SIG-M5 (cell line): ENCODE data around the gene PEX1.
A peak's percentile ranks its signal among the peaks of the same experiment; 100 is the strongest.
"Not testable (repeated sequence)": the region's sequence is repeated elsewhere in the genome, so short reads cannot be mapped to it uniquely, and the experiment has no call there.

Experiments
- DNase-seq: peaks from one replicate; lab custom pipeline; 2025; lab: John Stamatoyannopoulos, UW

The PEX1 gene

GRCh38 chr7:92528188-92528957, at the start of gene PEX1, which contains the start of gene RBM48:
Gene PEX1, minus strand, starts transcription at chr7:92528520. Its CDS starts 85 bp downstream, at chr7:92528435.
Gene RBM48, plus strand, starts transcription at chr7:92528795. Its CDS starts 19 bp downstream, at chr7:92528814.
- peak; percentile 96 for DNase-seq

GRCh38 chr7:92576296-92576695, 48.0 kb upstream of the PEX1 start:
- DNase-seq = no peak

GRCh38 chr7:92569137-92569536, 40.8 kb upstream of the PEX1 start:
- no peak for DNase-seq

- DNase-seq = no peak
Measured at GRCh38 chr7:92567460-92567859, 39.1 kb upstream of the PEX1 start.

- DNase-seq = no peak
Measured at GRCh38 chr7:92563345-92563744, 35.0 kb upstream of the PEX1 start.

GRCh38 chr7:92560602-92561001, 32.3 kb upstream of the PEX1 start:
- no peak for DNase-seq

GRCh38 chr7:92557808-92558362, 29.6 kb upstream of the PEX1 start:
- no peak for DNase-seq

GRCh38 chr7:92557249-92557648, 28.9 kb upstream of the PEX1 start:
- no peak for DNase-seq

- DNase-seq = no peak
Measured at GRCh38 chr7:92550194-92550593, 21.9 kb upstream of the PEX1 start.

- no peak for DNase-seq
Measured at GRCh38 chr7:92547579-92547978, 19.3 kb upstream of the PEX1 start.

- DNase-seq = no peak
Measured at GRCh38 chr7:92546856-92547497, 18.7 kb upstream of the PEX1 start.

- not testable (repeated sequence) for DNase-seq
Measured at GRCh38 chr7:92545116-92545515, 16.8 kb upstream of the PEX1 start.

GRCh38 chr7:92543542-92543941, 15.2 kb upstream of the PEX1 start:
- not testable (repeated sequence) for DNase-seq

GRCh38 chr7:92534572-92534971, 6.3 kb upstream of the PEX1 start:
- DNase-seq = no peak

GRCh38 chr7:92528958-92529264, 591 bp upstream of the PEX1 start:
- no peak for DNase-seq

- DNase-seq = peak; percentile 8
Measured at GRCh38 chr7:92527300-92528187, 776 bp downstream of the PEX1 start.

- DNase-seq = no peak
Measured at GRCh38 chr7:92523110-92523509, 5.2 kb downstream of the PEX1 start.

GRCh38 chr7:92520024-92520423, 8.3 kb downstream of the PEX1 start:
- DNase-seq = no peak

GRCh38 chr7:92517631-92518030, 10.7 kb downstream of the PEX1 start:
- DNase-seq = no peak

- no peak for DNase-seq
Measured at GRCh38 chr7:92513167-92513902, 15.0 kb downstream of the PEX1 start.

- no peak for DNase-seq
Measured at GRCh38 chr7:92508946-92509345, 19.4 kb downstream of the PEX1 start.

GRCh38 chr7:92506363-92506762, 22.0 kb downstream of the PEX1 start:
- DNase-seq = no peak
